Measurements from ENCODE around the gene WDFY1.

Gene WDFY1

GRCh38 chr2:223944703-223945531 is at the start of gene WDFY1:
WDFY1 (minus strand) TSS chr2:223945335; CDS start chr2:223945284, 51 bp downstream.
- peak; percentile 75 for DNase-seq

- DNase-seq: no peak
These were observed 49.5 kb upstream of the WDFY1 start for GRCh38 chr2:223994562-223995162.

GRCh38 chr2:223993634-223994232 is 48.6 kb upstream of the WDFY1 start:
- peak; percentile 18 for DNase-seq

- no peak for DNase-seq
These were observed 46.5 kb upstream of the WDFY1 start for GRCh38 chr2:223991611-223992010.

GRCh38 chr2:223989856-223990232 is 44.7 kb upstream of the WDFY1 start:
- DNase-seq: no peak

GRCh38 chr2:223989206-223989855 is 44.2 kb upstream of the WDFY1 start:
- no peak for DNase-seq

- DNase-seq: no peak
These were observed 36.1 kb upstream of the WDFY1 start for GRCh38 chr2:223981241-223981640.

GRCh38 chr2:223980803-223981202 is 35.7 kb upstream of the WDFY1 start:
- no peak for DNase-seq

- no peak for DNase-seq
These were observed 35.2 kb upstream of the WDFY1 start for GRCh38 chr2:223980397-223980735.

- no peak for DNase-seq
These were observed 34.7 kb upstream of the WDFY1 start for GRCh38 chr2:223979730-223980396.

GRCh38 chr2:223978451-223978850 is 33.3 kb upstream of the WDFY1 start:
- DNase-seq: no peak

- no peak for DNase-seq
These were observed 31.6 kb upstream of the WDFY1 start for GRCh38 chr2:223976635-223977226.

GRCh38 chr2:223973606-223974005 is 28.5 kb upstream of the WDFY1 start:
- DNase-seq: no peak

- DNase-seq: no peak
These were observed 27.5 kb upstream of the WDFY1 start for GRCh38 chr2:223972656-223973102.

GRCh38 chr2:223971731-223972130 is 26.6 kb upstream of the WDFY1 start:
- DNase-seq: no peak

- no peak for DNase-seq
These were observed 25.4 kb upstream of the WDFY1 start for GRCh38 chr2:223970343-223971128.

- no peak for DNase-seq
These were observed 24.7 kb upstream of the WDFY1 start for GRCh38 chr2:223969856-223970255.

- no peak for DNase-seq
These were observed 24.2 kb upstream of the WDFY1 start for GRCh38 chr2:223969315-223969714.

GRCh38 chr2:223967981-223968380 is 22.8 kb upstream of the WDFY1 start:
- no peak for DNase-seq

- DNase-seq: no peak
These were observed 14.6 kb upstream of the WDFY1 start for GRCh38 chr2:223959688-223960087.

- peak; percentile 95 for DNase-seq
These were observed 12.1 kb upstream of the WDFY1 start, which contains the start of gene MRPL44 for GRCh38 chr2:223957092-223957851. MRPL44 (plus strand) TSS chr2:223957463; CDS start chr2:223957473, 10 bp downstream.
